HepG2 (cell line): ENCODE data around the gene CIBAR2. TPM values are rescaled to one million over a fixed set of nuclear protein-coding genes. Genes with fewer than 3 reads are reported as not detected.

Experiments used
- CHD4 ChIP-seq: fragments of 200-600 bp; sonication (generic); IDR thresholded peaks from 2 replicates; pipeline ENCODE4 v1.7.0; 2017; ENCODE audit warnings: mild to moderate bottlenecking, low read length, borderline replicate concordance
- CTCF ChIP-seq: sonication (generic); formaldehyde crosslinking; IDR thresholded peaks from 2 replicates; pipeline ENCODE4 v1.5.0; 2020; ENCODE audit warnings: mild to moderate bottlenecking, missing genetic modification reagents, moderate library complexity
- ELK4 ChIP-seq: sonication (generic); formaldehyde crosslinking; IDR thresholded peaks from 2 replicates; pipeline ENCODE4 v1.9.0; 2021; ENCODE audit warnings: missing genetic modification reagents, borderline replicate concordance
- ETS1 ChIP-seq: sonication (generic); formaldehyde crosslinking; IDR thresholded peaks from 2 replicates; pipeline ENCODE4 v1.4.0; 2020; ENCODE audit warnings: missing genetic modification reagents
- FIP1L1 ChIP-seq: fragments of 200-400 bp; formaldehyde crosslinking; IDR thresholded peaks from 2 replicates; pipeline ENCODE4 v1.6.1; 2018; ENCODE audit warnings: low read depth, mild to moderate bottlenecking, low read length, moderate library complexity, borderline replicate concordance; ENCODE audit not compliant: insufficient read depth
- HINFP ChIP-seq: sonication (generic); formaldehyde crosslinking; IDR thresholded peaks from 2 replicates; pipeline ENCODE4 v1.4.0; 2020; ENCODE audit warnings: low read depth, mild to moderate bottlenecking, missing genetic modification reagents
- KDM6A ChIP-seq: IDR thresholded peaks from 2 replicates; pipeline ENCODE4 v1.6.1; 2016; ENCODE audit warnings: low read depth
- MBNL3 ChIP-seq: fragments of 250-450 bp; sonication (Bioruptor Pico); conservative IDR thresholded peaks from 2 replicates; pipeline ENCODE4 v1.8.0; 2022; ENCODE audit warnings: mild to moderate bottlenecking, inconsistent platforms
- MED8 ChIP-seq: sonication (generic); formaldehyde crosslinking; IDR thresholded peaks from 2 replicates; pipeline ENCODE4 v1.8.1; 2023; ENCODE audit warnings: mild to moderate bottlenecking, missing genetic modification reagents; ENCODE audit not compliant: insufficient replicate concordance
- RAD21 ChIP-seq: fragments of 450-650 bp; formaldehyde crosslinking; IDR thresholded peaks from 2 replicates; pipeline ENCODE4 v1.5.0; 2020; ENCODE audit warnings: mild to moderate bottlenecking
- ZBTB7B ChIP-seq: sonication (generic); formaldehyde crosslinking; IDR thresholded peaks from 2 replicates; pipeline ENCODE4 v1.4.0; 2020; ENCODE audit warnings: missing genetic modification reagents
- ZNF30 ChIP-seq: sonication (generic); formaldehyde crosslinking; IDR thresholded peaks from 2 replicates; pipeline ENCODE4 v1.5.0; 2020; ENCODE audit warnings: mild to moderate bottlenecking, missing genetic modification reagents
- ZNF343 ChIP-seq: sonication (generic); formaldehyde crosslinking; IDR thresholded peaks from 2 replicates; pipeline ENCODE4 v1.4.0; 2020; ENCODE audit warnings: mild to moderate bottlenecking, missing genetic modification reagents
- ZNF512B ChIP-seq: sonication (generic); formaldehyde crosslinking; IDR thresholded peaks from 2 replicates; pipeline ENCODE4 v1.5.1; 2020; ENCODE audit warnings: missing genetic modification reagents, mild to moderate bottlenecking, borderline replicate concordance
- ZNF678 ChIP-seq: sonication (generic); formaldehyde crosslinking; IDR thresholded peaks from 2 replicates; pipeline ENCODE4 v1.4.0; 2020; ENCODE audit warnings: mild to moderate bottlenecking, missing genetic modification reagents
- ZNF709 ChIP-seq: sonication (generic); formaldehyde crosslinking; IDR thresholded peaks from 2 replicates; pipeline ENCODE4 v1.5.0; 2020; ENCODE audit warnings: mild to moderate bottlenecking, missing genetic modification reagents
- ZNF800 ChIP-seq: sonication (generic); formaldehyde crosslinking; IDR thresholded peaks from 2 replicates; pipeline ENCODE4 v1.4.0; 2020; ENCODE audit warnings: missing genetic modification reagents
- ZNF878 ChIP-seq: sonication (generic); formaldehyde crosslinking; IDR thresholded peaks from 2 replicates; pipeline ENCODE4 v1.8.1; 2023; ENCODE audit warnings: mild to moderate bottlenecking, missing genetic modification reagents, moderate library complexity
- polyA plus RNA-seq, 8 experiments: library from polyadenylated mRNA; depleted of rRNA in 3 of 8; stranded (reverse) in 7 of 8; unstranded in 1 of 8; fragments of >200 nt; fragmentation: Illumina TruSeq in 4 of 8; extraction: Trizol in 4 of 8; gene quantifications; 2 replicates each; pipeline versions ENCODE4 v1.2.1 to v1.2.3, GENCODE V29; 2011 to 2016; ENCODE audit warnings: low read depth in 4 of 8, missing spikeins in 1 of 8, mixed read lengths in 1 of 8; ENCODE audit not compliant: insufficient read depth in 1 of 8
- total RNA-seq, 5 experiments: library from RNA; depleted of rRNA; stranded (reverse); fragments of >200 nt; fragmentation: Illumina TruSeq; extraction: Trizol; gene quantifications; 2 replicates each; pipeline ENCODE4 v1.2.3, GENCODE V29; 2016; ENCODE audit warnings: low read depth in 1 of 5

The CIBAR2 gene
- total and polyA plus RNA-seq, 2 of the 13 experiments (the other 11 are each of a cell fraction or from before 2014, with no cell fraction given) = not detected

- no peak; the same call in 1 of the 2 replicates for TF ChIP-seq ZNF512B (CRISPR knock-in tag)
- no peak for TF ChIP-seq MBNL3 (CRISPR knock-in tag)
- no peak; the same call in 1 of the 2 replicates for TF ChIP-seq ZNF343 (CRISPR knock-in tag)
- TF ChIP-seq HINFP (CRISPR knock-in tag) = no peak
- TF ChIP-seq ETS1 = no peak; the same call in 1 of the 2 replicates
- no peak for TF ChIP-seq CHD4
- TF ChIP-seq ZNF878 (CRISPR knock-in tag) = peak; percentile 70
- TF ChIP-seq ZNF30 (CRISPR knock-in tag) = no peak
- TF ChIP-seq RAD21 (CRISPR knock-in tag) = no peak; the same call in 1 of the 2 replicates
- TF ChIP-seq MED8 (CRISPR knock-in tag) = peak; percentile 43
- no peak; the same call in 1 of the 2 replicates for TF ChIP-seq CTCF (CRISPR knock-in tag)
- TF ChIP-seq ZNF709 (CRISPR knock-in tag) = no peak
- TF ChIP-seq ZBTB7B = peak; percentile 91
- peak; percentile 98 for TF ChIP-seq ZNF800 (CRISPR knock-in tag)
- TF ChIP-seq ELK4 (CRISPR knock-in tag) = no peak
- TF ChIP-seq ZNF678 (CRISPR knock-in tag) = no peak; the same call in 1 of the 2 replicates
- TF ChIP-seq KDM6A (CRISPR knock-in tag) = peak; percentile 47; the same call in 1 of the 2 replicates
- TF ChIP-seq FIP1L1 = no peak
Observed at GRCh38 chr16:85137323-85138072, 25.2 kb upstream of the CIBAR2 start (continued).
